OCI-LY1 (cell line): ENCODE results near the gene DTNBP1.

Experiments used
- EZH2 ChIP-seq: fragments of 200-600 bp; sonication (generic), shearing (Covaris generic); IDR thresholded peaks from 2 replicates; pipeline ENCODE4 v1.8.0; 2017; ENCODE audit warnings: borderline replicate concordance, mixed run types, mild to moderate bottlenecking, antibody characterized with exemption, low read length, moderate library complexity, mixed read lengths
- TF ChIP-seq, protein P1 (sequence below): fragments of 200-600 bp; sonication (generic), shearing (Covaris generic); IDR thresholded peaks from 2 replicates; pipeline ENCODE4 v1.5.1; 2017; ENCODE audit warnings: mild to moderate bottlenecking, antibody characterized with exemption, low read length, moderate library complexity, mixed read lengths

- TF ChIP-seq, protein P1, sequence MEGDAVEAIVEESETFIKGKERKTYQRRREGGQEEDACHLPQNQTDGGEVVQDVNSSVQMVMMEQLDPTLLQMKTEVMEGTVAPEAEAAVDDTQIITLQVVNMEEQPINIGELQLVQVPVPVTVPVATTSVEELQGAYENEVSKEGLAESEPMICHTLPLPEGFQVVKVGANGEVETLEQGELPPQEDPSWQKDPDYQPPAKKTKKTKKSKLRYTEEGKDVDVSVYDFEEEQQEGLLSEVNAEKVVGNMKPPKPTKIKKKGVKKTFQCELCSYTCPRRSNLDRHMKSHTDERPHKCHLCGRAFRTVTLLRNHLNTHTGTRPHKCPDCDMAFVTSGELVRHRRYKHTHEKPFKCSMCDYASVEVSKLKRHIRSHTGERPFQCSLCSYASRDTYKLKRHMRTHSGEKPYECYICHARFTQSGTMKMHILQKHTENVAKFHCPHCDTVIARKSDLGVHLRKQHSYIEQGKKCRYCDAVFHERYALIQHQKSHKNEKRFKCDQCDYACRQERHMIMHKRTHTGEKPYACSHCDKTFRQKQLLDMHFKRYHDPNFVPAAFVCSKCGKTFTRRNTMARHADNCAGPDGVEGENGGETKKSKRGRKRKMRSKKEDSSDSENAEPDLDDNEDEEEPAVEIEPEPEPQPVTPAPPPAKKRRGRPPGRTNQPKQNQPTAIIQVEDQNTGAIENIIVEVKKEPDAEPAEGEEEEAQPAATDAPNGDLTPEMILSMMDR: no peak
- no peak for TF ChIP-seq EZH2
Observed at GRCh38 chr6:15533379-15534026, 129.3 kb downstream of the DTNBP1 start.
